Uterus (tissue), 4 donors: Measurements from ENCODE around the gene DFFA. TPM values are rescaled to one million over a fixed set of nuclear protein-coding genes. Genes with fewer than 3 reads are reported as not detected.

ENCODE experiments used
- DNase-seq, 2 donors: peaks; one replicate each; pipeline ENCODE4 v3.0.0-alpha.2; 2019 to 2020
- H3K27ac ChIP-seq, 2 donors: fragments of 200-600 bp; sonication (generic); 1 replicate in 1 of 2; 2 replicates in 1 of 2; pipeline ENCODE4 v1.5.1; 2016 to 2018
- H3K27me3 ChIP-seq, 2 donors: fragments of 200-600 bp; sonication (generic); one replicate each; pipeline ENCODE4 v1.5.1; 2018 to 2019; ENCODE audit warnings: control low read depth in 1 of 2
- H3K36me3 ChIP-seq, 2 donors: fragments of 200-600 bp; sonication (generic); one replicate each; pipeline ENCODE4 v1.5.1; 2019; ENCODE audit warnings: control low read depth in 1 of 2
- H3K4me1 ChIP-seq, 2 donors: fragments of 200-600 bp; sonication (generic); one replicate each; pipeline ENCODE4 v1.5.1; 2018 to 2019; ENCODE audit warnings: control low read depth in 1 of 2
- H3K4me3 ChIP-seq, 2 donors: fragments of 200-600 bp; sonication (generic); 1 replicate in 1 of 2; 2 replicates in 1 of 2; pipeline ENCODE4 v1.5.1; 2018 to 2019; ENCODE audit warnings: mild to moderate bottlenecking in 1 of 2
- H3K9me3 ChIP-seq, 2 donors: fragments of 200-600 bp; sonication (generic); one replicate each; pipeline ENCODE4 v1.5.1; 2019; ENCODE audit warnings: control low read depth in 1 of 2
- CTCF ChIP-seq, 4 experiments: fragments of 200-600 bp in 2 of 4; fragments of 450-650 bp in 2 of 4; sonication (generic) in 2 of 4; IDR thresholded peaks; one replicate each; pipeline ENCODE4 v1.5.1; 2016 to 2019; ENCODE audit warnings: antibody characterized with exemption in 4 of 4, mild to moderate bottlenecking in 2 of 4, moderate library complexity in 1 of 4
- POLR2A ChIP-seq, 2 donors: fragments of 450-650 bp; IDR thresholded peaks; one replicate each; pipeline ENCODE4 v1.6.1; 2016; ENCODE audit warnings: antibody characterized with exemption in 2 of 2, mild to moderate bottlenecking in 1 of 2, moderate library complexity in 1 of 2
- intact Hi-C: fragments of 100-400 bp; cut with DNase I; formaldehyde crosslinking; loops from one replicate; pipeline ENCODE4 v1.15.1; 2023; ENCODE audit warnings: low total_unique reads
- total RNA-seq, 4 donors: library from RNA; depleted of rRNA in 3 of 4; stranded (reverse); fragments of >200 nt in 3 of 4; gene quantifications; one replicate each; pipeline versions ENCODE4 v1.1.0 to v1.2.4, GENCODE V29; 2014 to 2023
- donor health status: DM: yes; HTN: yes; CAD: no.

Gene DFFA
- total RNA-seq, 4 donors from 2014 or later, result 5.1 to 41.6 (median 25.7) TPM

- intact Hi-C loops, result no loop called here
- Histone ChIP-seq H3K4me1 (no peaks in the 10 kb centered on the region), H3K27ac (no peak overlapping the region), H3K27me3 (no peaks in the 10 kb centered on the region), H3K4me3 (peak overlapping the region in 1 of 2 donors; percentile 62), H3K36me3 (no peaks in the 10 kb centered on the region), H3K9me3 (no peaks in the 10 kb centered on the region)
- no peak for DNase-seq
- TF ChIP-seq CTCF (IDR thresholded peaks at IDR 0.05) (no peak), POLR2A (IDR thresholded peaks at IDR 0.05) (no peak)
Observed at GRCh38 chr1:10473145-10473765, 926 bp upstream of the DFFA start.

- DNase-seq, result no peak
- Histone ChIP-seq H3K27ac (peak overlapping the region; percentile 75 to 86), H3K27me3 (no peaks in the 10 kb centered on the region), H3K36me3 (no peaks in the 10 kb centered on the region), H3K9me3 (no peaks in the 10 kb centered on the region), H3K4me3 (peak overlapping the region; percentile 62 to 80), H3K4me1 (no peaks in the 10 kb centered on the region)
- intact Hi-C loops, result no loop called here
- TF ChIP-seq POLR2A (IDR thresholded peaks at IDR 0.05) (no peak), CTCF (IDR thresholded peaks at IDR 0.05) (no peak)
Observed at GRCh38 chr1:10471411-10472219, 714 bp downstream of the DFFA start.

- Histone ChIP-seq H3K27ac (no peak overlapping the region), H3K36me3 (no peaks in the 10 kb centered on the region), H3K9me3 (no peaks in the 10 kb centered on the region), H3K4me1 (no peaks in the 10 kb centered on the region), H3K4me3 (no peak overlapping the region), H3K27me3 (no peaks in the 10 kb centered on the region)
- DNase-seq, result no peak
- no peak for TF ChIP-seq CTCF (IDR thresholded peaks at IDR 0.05)
- intact Hi-C loops, result no loop called here
Observed at GRCh38 chr1:10470043-10470442, 2.3 kb downstream of the DFFA start.

- DNase-seq, result no peak
- Histone ChIP-seq H3K4me1 (no peaks in the 10 kb centered on the region), H3K27ac (no peak overlapping the region), H3K4me3 (no peak overlapping the region), H3K36me3 (no peaks in the 10 kb centered on the region), H3K9me3 (no peaks in the 10 kb centered on the region), H3K27me3 (no peaks in the 10 kb centered on the region)
- TF ChIP-seq POLR2A (IDR thresholded peaks at IDR 0.05) (no peak), CTCF (IDR thresholded peaks at IDR 0.05) (no peak)
- intact Hi-C loops, result no loop called here
Observed at GRCh38 chr1:10467078-10467477, 5.3 kb downstream of the DFFA start.

DNA sequence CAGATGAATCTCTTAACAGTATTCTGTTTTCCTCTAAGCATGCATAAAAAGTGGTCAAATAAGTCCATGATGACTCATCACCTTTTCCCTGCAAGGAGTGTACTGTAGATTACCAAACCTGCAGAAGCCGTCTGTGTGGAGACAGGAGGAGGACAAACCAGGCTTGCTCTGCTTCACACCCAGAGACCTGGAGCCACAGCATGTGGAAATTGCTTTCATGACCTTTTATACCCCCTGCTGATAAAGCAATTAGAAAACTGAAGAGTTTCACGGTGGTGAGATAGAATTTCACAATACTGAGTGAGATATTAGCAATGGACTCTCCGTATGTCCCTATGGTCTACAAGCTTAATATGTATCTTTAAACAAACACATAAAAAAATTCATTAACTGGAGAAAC lies 13.1 kb downstream of the DFFA start:
- H3K4me3 ChIP-seq, result no peak overlapping the region
- no peaks in the 10 kb centered on the region for H3K36me3 ChIP-seq
- no peak overlapping the region for H3K27ac ChIP-seq
- intact Hi-C loops, result no loop called here
- TF ChIP-seq CTCF (IDR thresholded peaks at IDR 0.05) (no peak), POLR2A (IDR thresholded peaks at IDR 0.05) (no peak)
- no peaks in the 10 kb centered on the region for H3K4me1 ChIP-seq
- no peak for DNase-seq
- H3K27me3 ChIP-seq, result no peaks in the 10 kb centered on the region
- H3K9me3 ChIP-seq, result no peaks in the 10 kb centered on the region
